HCT116 (cell line): ENCODE measurements around the gene KATNAL1.

ENCODE experiments used
- CTCF ChIP-seq, 3 experiments: fragments of 200-600 bp in 1 of 3; sonication (generic) in 1 of 3; IDR thresholded peaks in 2 of 3; conservative IDR thresholded peaks in 1 of 3; 2 replicates each; pipeline ENCODE4 v1.5.1; 2012 to 2017; ENCODE audit warnings: low read depth in 2 of 3, low read length in 2 of 3, antibody characterized with exemption in 1 of 3, borderline replicate concordance in 1 of 3, control low read depth in 1 of 3, mild to moderate bottlenecking in 1 of 3, mixed read lengths in 1 of 3, mixed run types in 1 of 3, moderate library complexity in 1 of 3; ENCODE audit not compliant: insufficient read depth in 1 of 3
- ELF1 ChIP-seq: IDR thresholded peaks from 2 replicates; pipeline ENCODE4 v1.6.1; 2012; ENCODE audit warnings: low read depth, borderline replicate concordance
- EZH2 ChIP-seq: fragments of 200-600 bp; sonication (generic); IDR thresholded peaks from 2 replicates; pipeline ENCODE4 v1.6.1; 2017; ENCODE audit warnings: antibody characterized with exemption, mixed run types
- JUND ChIP-seq: IDR thresholded peaks from 2 replicates; pipeline ENCODE4 v1.6.1; 2012
- POLR2A ChIP-seq: IDR thresholded peaks from 2 replicates; pipeline ENCODE4 v1.7.0; 2011; ENCODE audit warnings: borderline replicate concordance; ENCODE audit not compliant: insufficient read depth, insufficient read length; ENCODE audit errors: extremely low read depth
- POLR2AphosphoS5 ChIP-seq: IDR thresholded peaks from 2 replicates; pipeline ENCODE4 v1.6.1; 2011; ENCODE audit warnings: mild to moderate bottlenecking, low read depth, low read length, moderate library complexity
- REST ChIP-seq: IDR thresholded peaks from 2 replicates; pipeline ENCODE4 v1.6.1; 2012; ENCODE audit warnings: low read depth
- SIN3A ChIP-seq: IDR thresholded peaks from 2 replicates; pipeline ENCODE4 v1.6.1; 2012; ENCODE audit warnings: low read depth
- SP1 ChIP-seq: IDR thresholded peaks from 2 replicates; pipeline ENCODE4 v1.6.1; 2012; ENCODE audit warnings: low read depth
- SRF ChIP-seq: IDR thresholded peaks from 2 replicates; pipeline ENCODE4 v1.6.1; 2012; ENCODE audit warnings: low read depth
- ZBTB33 ChIP-seq: IDR thresholded peaks from 2 replicates; pipeline ENCODE4 v1.6.1; 2011; ENCODE audit warnings: mild to moderate bottlenecking, low read length, moderate library complexity; ENCODE audit not compliant: insufficient replicate concordance; ENCODE audit errors: extremely low read depth
- ZNF274 ChIP-seq: fragments of 200-500 bp; sonication (Bioruptor generic); IDR thresholded peaks from 2 replicates; pipeline ENCODE4 v1.6.1; 2014; ENCODE audit warnings: mild to moderate bottlenecking, low read depth, low read length, inconsistent platforms

GRCh38 chr13:30314069-30314468 is 6.7 kb upstream of the KATNAL1 start:
- TF ChIP-seq CTCF (IDR thresholded peaks at IDR 0.05 in 2 of 3, conservative IDR thresholded peaks at IDR 0.05 in 1 of 3; ENCODE audit: borderline replicate concordance in 1 of 3, insufficient read depth in 1 of 3, low read depth in 2 of 3, low read length in 2 of 3) (no peak), ZNF274 (no peak), EZH2 (no peak), POLR2A (no peak), JUND (no peak), REST (no peak), SIN3A (no peak), SRF (no peak), POLR2AphosphoS5 (no peak), ZBTB33 (no peak), SP1 (no peak), ELF1 (no peak)
